HFF-Myc (cell line): ENCODE results near the gene WWOX.

ENCODE experiments used
- DNase-seq: peaks from one replicate; pipeline ENCODE4 v3.0.0-alpha.2; 2011; ENCODE audit warnings: low read depth; ENCODE audit errors: extremely low read depth
- H3K4me3 ChIP-seq: replicated peaks from 2 replicates; pipeline ENCODE4 v1.5.1; 2011; ENCODE audit warnings: low read depth, mild to moderate bottlenecking, control low read depth, low read length
- TF ChIP-seq, protein P1 (sequence below): IDR thresholded peaks from 2 replicates; pipeline ENCODE4 v1.5.1; 2012; ENCODE audit warnings: mild to moderate bottlenecking, low read depth, low read length, control low read depth; ENCODE audit errors: missing control alignments

WWOX gene

DNA sequence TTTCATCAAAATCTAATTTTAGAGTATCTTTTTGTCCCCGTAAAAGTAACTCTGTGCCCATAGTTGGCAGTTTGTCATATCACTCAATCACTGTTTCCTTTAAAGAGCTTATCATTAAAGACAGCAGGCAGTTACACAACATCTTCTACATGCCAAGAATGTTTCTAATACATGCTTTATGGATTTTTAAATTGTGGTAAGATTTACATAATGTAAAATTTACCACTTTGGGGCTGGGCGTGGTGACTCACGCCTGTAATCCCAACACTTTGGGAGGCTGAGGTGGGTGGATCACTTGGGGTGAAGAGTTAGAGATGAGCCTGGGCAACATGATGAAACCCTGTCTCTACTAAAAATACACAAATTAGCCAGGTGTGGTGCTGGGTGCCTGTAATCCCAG, 687.2 kb downstream of the WWOX start:
- TF ChIP-seq, protein P1, sequence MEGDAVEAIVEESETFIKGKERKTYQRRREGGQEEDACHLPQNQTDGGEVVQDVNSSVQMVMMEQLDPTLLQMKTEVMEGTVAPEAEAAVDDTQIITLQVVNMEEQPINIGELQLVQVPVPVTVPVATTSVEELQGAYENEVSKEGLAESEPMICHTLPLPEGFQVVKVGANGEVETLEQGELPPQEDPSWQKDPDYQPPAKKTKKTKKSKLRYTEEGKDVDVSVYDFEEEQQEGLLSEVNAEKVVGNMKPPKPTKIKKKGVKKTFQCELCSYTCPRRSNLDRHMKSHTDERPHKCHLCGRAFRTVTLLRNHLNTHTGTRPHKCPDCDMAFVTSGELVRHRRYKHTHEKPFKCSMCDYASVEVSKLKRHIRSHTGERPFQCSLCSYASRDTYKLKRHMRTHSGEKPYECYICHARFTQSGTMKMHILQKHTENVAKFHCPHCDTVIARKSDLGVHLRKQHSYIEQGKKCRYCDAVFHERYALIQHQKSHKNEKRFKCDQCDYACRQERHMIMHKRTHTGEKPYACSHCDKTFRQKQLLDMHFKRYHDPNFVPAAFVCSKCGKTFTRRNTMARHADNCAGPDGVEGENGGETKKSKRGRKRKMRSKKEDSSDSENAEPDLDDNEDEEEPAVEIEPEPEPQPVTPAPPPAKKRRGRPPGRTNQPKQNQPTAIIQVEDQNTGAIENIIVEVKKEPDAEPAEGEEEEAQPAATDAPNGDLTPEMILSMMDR = no peak
- no peak overlapping the region for H3K4me3 ChIP-seq
- DNase-seq = no peak

DNA sequence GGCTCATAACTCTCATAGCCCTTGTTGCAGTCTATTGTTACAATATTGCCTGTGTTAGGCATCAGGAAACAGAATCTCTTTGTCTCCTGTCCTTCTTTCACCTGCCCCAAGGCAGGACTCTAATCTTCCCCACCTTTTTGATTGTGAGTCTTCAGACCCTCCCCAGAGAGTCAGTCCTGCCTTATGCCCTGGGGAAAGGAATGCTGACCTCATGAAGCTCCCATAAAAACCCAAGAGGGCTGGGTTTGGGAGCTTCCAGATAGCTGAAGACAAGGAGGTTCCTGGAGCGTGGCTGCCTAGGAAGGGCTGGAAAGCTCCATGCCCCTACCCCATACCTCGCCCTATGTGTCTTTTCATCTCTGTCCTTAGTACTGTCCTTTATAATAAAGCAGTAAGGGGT, 688.8 kb downstream of the WWOX start:
- no peak overlapping the region for H3K4me3 ChIP-seq
- TF ChIP-seq, protein P1 = no peak
- no peak for DNase-seq

DNA sequence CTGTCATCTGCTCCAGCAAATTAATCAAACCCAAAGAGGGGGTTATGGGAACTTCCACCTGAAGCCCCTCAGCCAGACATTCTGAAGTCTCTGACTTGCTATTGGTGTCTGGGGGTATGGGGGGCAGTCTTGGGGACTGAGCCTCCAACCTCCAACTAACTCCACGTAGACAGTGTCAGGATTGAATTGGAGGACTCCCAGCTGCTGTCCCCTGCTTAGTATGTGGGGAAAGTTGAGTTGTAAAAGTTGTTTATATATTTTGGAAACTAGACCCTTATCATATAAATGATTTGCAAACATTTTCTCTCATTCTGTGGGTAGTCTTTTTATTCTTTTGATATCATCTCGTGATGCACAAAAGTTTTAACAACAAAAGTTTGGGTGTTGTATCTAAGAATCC, 689.2 kb downstream of the WWOX start:
- no peak for DNase-seq
- no peak overlapping the region for H3K4me3 ChIP-seq
- TF ChIP-seq, protein P1 = no peak

DNA sequence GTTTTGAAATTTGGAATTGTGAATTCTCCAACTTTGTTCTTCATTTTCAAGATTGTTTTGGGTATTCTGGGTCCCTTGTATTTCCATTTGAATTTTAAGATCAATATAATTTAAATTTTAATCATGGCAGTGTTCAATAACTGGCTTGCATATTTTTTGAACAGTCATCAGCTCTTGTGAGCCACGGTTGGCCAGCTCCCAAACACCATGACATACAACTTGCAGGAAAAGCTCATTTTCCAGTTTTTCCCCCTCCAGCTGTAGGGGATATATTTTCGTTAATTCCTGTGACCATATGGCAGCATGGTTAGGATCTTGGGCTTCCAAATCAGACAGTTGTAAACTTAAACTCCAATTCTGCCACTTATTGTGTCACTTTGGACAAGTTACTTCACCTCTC, 690.1 kb downstream of the WWOX start:
- H3K4me3 ChIP-seq = no peak overlapping the region
- TF ChIP-seq, protein P1 = no peak
- no peak for DNase-seq

DNA sequence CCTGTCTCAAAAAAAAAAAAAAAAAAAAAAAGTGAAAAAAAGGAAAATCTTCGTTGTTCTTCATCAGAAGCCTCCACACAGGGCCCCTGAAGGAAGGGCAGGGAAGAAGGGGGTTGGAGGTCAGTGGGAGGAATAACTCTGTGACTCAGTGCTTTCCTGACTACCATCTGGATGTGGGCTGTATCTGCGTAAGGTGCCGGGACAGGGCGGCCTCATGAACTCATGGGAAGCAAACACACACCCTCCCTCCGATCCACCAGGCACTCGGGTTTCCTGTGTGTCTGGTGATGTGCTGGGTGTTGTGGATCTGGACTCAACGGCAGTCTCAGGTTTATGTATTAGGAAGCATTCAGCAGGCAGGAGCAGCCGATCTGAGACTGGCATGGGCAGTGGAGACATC, 691.6 kb downstream of the WWOX start:
- TF ChIP-seq, protein P1 = no peak
- DNase-seq = no peak
- no peak overlapping the region for H3K4me3 ChIP-seq

DNA sequence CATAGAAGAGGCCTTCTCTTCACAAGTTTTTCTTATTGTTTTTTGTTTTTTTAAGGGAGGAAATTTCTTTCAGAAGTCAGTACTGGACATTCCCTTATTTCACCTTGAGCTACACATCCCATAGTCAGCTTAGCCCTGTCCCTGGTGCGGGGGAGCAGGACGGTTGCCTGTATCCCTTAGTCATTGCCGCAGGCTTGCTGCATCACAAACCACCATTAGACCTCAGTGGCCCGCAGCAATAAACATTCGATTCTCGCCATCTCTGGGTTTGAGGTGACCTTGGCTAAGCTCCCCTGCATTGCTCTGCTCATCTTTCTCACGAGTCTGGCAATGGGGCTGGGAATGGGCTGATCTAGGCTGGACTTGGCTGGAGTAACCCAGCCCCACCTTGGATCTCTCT, 692.5 kb downstream of the WWOX start:
- H3K4me3 ChIP-seq = no peak overlapping the region
- TF ChIP-seq, protein P1 = no peak
- no peak for DNase-seq

DNA sequence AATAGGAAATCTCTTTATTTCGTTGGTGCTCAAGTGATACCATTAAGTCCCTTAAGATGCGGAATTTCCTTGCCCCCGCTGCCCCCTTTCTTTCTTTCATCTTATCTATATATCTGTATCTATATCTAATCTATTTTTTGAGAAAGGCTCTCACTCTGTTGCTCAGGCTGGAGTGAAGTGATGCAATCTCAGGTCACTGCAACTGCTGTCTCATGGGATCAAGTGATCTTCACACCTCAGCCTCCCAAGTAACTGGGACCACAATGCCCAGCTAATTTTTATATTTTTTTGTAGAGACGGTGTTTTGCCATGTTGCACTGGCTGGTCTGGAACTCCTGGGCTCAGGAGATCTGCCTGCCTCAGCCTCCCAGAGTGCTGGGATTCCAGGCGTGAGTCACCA, 693.5 kb downstream of the WWOX start:
- no peak overlapping the region for H3K4me3 ChIP-seq
- no peak for DNase-seq
- TF ChIP-seq, protein P1 = no peak
